GM21528 (cell line): ENCODE measurements around the gene AMN1.

Experiments used
- ATAC-seq: cut with Tn5 transposase; IDR thresholded peaks from one replicate; pipeline ENCODE4 v1.9.1; 2021; ENCODE audit warnings: mild to moderate bottlenecking, moderate library complexity; ENCODE audit not compliant: unreplicated experiment, low FRiP score

AMN1 gene

DNA sequence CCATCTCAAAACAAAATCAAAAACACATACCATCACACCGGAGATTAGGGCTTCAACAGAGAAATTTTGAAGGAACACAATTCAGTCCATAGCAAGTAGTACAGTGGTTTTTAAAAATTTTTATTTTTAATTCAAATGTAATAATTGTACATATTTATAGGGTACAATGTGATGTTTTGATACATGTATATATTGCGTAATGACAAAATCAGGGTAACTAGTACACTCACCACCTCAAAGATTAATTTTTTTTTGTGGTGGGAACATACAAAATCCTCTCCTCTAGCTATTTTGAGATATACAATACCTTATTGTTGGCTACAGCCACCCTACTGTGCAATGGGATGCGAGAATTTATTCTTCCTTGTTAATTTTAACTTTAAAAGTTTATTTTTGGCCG is 95.4 kb downstream of the AMN1 start:
- ATAC-seq, result no peak

DNA sequence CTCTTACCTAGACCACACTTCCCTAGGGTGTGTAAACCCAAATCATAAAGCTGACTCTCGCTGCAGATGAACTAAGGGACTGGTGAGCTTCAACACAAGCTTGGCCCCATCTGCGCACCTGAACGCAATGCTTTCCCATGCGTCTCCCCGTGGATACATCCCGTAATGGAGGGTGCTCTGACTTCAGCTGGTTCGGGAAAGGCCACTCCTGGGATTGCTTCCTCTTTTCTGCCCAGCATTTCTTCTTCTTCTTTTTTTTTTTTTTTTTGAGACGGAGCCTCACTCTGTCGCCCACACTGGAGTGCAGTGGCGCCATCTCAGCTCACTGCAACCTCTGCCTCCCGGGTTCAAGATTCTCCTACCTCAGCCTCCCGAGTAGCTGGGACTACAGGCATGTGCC is 97.0 kb downstream of the AMN1 start:
- ATAC-seq, result no peak

DNA sequence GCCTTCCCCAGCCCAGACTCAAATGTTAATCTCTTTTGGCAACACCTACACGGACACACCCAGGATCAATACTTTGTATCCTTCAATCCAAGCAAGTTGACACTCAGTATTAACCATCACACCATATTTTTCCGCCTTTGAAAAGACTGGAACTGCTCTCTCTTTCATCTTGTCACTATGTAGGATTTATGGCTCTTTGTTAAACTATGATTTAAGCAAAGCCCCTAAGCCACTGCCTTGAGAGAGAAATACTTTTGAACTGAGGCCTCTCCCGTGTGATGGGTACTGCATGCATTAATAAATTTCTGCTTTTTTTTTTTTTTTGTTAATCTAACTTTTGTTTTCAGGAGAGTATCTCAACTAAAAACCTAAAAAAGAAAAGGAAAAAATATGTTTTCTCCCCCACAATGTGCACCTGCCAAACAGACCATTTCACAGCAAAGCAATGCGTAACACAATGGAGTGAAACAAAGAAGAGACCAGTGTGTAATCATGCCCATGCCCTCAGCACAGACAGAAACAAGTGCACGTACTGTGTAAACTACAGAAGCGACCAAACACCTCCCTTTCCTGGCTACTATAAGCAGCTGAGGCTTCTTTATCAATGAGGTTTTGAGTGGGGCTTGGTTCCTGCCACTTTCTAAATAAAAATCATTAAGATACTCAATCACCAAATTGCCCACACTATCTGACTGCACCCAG is 97.6 kb downstream of the AMN1 start:
- no peak for ATAC-seq

DNA sequence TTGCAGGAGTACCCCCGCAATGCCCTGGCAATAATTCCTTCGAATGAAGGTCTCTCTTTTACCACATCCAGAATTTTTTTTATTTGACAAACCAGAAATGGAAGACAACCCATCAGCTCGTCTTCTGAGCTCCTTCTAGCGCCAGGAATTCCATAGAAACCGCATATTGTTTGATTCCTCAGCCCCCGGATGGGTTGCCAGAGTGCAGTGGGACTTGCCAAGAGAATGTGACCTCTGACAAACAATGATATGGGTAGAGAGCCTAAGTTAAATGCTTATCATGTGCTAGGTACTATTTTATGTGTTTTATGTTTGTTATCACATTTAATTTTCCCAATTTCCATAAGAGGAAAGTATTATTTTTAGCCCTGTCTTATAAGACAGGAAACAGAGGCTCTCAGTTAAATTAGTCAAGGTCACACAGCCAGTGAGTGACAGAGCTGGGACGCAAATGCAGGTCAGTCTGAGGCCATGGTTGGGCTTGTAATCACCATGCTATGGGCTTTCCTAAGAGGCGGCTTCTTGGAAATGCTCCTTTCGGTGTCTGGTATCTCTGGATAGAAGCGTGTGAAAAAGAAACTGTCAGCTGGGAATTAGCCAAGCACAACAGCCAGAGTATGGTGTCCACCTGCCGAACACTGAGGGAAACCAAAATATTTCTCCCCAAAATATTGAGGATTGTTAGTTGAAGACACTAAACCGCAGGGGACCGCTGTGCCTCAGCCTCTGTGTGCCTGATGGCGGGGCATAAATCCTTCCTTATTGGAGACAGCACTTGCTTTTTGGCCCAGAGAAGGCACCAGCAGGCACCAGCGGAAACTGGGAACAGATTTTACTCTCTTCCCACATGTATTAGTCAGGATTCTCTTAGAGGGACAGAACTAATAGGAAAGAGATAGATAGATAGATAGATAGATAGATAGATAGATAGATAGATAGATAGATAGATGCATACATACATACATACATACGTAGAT is 98.8 kb downstream of the AMN1 start:
- ATAC-seq, result no peak

DNA sequence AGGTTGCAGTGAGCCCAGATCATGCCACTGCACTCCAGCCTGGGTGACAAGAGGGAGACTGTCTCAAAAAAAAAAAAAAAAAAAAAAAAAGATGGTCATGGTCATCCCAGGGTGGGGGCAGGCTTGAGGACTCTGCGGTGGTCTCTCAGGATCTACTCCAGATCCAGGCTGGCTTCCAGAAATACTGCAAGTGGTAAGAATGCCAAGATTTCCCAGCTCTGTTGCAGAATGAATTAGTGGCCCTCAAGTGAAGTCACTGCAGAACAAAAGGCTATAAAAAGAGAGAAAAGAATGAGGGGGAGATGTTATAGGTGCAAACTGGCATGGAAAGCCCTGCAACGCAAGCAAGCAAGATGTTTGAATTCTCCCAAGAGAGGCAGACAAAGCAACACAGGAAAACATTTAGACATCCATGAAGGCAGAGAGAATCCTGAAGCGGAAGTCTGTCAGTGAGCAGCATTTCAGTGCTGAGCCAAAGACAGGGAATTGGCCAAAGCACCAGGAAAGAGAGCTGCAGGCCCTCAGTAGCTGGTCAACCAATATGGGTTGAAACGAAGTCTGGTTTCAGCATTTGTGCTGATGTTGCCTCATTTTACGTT is 101.3 kb downstream of the AMN1 start:
- ATAC-seq, result no peak

DNA sequence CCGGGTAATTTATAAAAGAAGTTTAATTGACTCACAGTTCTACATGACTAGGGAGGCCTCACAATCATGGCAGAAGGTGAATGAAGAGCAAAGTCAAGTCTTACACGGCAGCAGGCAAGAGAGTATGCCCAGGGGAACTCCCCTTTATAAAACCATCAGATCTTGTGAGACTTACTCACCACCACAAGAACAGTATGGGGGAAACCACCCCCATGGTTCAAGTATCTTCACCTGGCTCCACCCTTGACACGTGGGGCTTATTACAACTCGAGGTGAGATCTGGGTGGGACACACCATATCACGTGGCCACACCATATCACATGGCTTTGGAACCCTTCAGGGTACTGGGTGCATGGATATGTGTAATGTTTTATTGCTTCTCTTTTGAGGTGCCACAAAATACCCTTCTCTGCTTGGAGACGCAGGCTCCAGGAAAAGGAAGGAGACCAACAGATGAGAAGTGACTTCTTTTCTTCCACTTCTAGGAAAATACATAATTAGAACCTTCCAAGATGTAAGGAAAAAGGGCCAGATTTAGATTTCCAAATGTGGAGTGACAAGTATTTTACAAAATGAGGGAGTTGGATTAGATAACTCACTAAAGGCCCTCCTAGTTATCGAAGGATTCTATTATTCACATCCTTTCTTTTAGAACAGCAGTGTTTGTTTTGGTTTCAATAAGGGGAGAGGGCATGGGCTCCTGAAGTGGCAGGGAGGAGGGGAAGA is 102.4 kb downstream of the AMN1 start:
- no peak for ATAC-seq

DNA sequence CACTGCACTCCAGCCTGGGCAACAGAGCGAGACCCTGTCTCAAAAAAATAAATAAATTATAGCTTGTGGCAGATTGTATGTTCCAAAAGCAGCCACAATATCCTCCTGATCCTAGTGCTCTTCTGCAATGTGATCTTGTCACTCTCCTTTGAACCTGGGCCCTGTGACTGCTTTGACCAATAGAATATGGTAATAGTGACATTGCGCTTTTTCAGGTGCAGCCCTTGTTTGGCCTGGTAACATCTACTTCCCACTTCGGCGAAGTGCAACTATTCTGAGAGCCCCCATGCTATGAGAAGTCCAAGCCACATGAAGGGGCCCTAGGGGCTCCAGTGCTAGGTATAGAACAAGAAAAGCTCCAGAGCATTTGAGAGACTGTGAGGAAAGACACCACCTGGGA is 106.8 kb downstream of the AMN1 start:
- ATAC-seq, result no peak
